HG03460 (cell line): ENCODE results near the gene TBX18.
A peak's percentile ranks its signal among the peaks of the same experiment; 100 is the strongest.

ENCODE experiments used
- ATAC-seq: cut with Tn5 transposase; IDR thresholded peaks from one replicate; pipeline ENCODE4 v1.9.1; 2021; ENCODE audit not compliant: unreplicated experiment

Gene TBX18

GRCh38 chr6:84749181-84749580 is 15.2 kb downstream of the TBX18 start:
- no peak for ATAC-seq

- no peak for ATAC-seq
Observed at GRCh38 chr6:84748376-84748775, 16.0 kb downstream of the TBX18 start.

- ATAC-seq = no peak
Observed at GRCh38 chr6:84743616-84744015, 20.8 kb downstream of the TBX18 start.

DNA sequence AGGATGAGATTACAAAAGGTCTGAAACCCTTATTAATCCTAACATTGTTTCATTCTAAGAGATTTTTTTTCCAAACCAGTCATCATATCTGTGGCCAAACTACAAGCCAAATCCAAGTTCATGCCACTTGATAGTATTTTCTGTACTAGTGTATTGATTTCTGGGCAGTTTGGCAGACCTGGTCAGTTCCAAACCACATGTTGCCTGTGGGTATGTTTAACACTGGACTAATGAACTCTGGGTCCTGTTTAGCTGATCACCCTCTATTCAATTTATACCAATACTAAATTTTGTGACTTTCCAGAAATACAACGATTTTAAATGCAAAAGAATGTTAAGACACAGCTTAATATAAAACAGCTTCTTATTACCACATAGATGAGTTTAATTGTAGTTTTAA is 24.0 kb downstream of the TBX18 start:
- no peak for ATAC-seq

DNA sequence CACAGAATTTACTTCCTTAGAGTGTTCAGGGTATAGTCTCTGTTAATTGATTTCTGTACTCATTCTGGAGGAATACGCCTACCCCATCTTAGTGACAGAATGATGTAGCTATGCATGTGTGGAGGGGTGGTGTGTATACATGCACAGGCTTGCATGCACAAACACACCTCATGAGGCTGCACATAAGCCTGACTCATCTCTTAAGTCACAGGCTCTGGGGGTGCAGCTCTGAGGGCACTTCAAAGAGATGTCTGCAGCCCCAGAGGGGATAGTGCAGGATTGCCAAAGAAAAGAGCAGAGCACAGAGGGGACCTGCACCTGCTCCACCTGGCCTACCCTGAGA is 24.6 kb downstream of the TBX18 start:
- ATAC-seq = no peak

- ATAC-seq = no peak
Observed at GRCh38 chr6:84738996-84739865, 25.2 kb downstream of the TBX18 start.

DNA sequence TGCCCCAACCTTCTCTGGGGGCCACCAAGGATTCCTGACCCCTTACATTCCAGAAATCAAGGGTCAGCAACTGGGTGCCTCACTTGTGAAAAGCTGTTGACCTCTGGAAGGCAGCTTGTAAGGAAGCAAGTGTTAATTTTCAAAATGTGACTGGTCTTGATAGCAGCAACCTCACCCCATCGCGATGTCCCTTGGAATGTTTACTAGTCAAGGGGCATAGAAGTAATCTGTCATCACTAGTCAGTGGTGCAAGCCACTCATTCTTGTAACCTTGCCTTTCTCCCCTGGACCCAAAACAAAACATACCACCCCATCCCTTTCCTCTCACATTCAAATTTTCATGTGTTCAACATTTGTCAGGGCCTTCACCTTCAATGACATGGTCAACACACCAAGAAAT is 30.5 kb downstream of the TBX18 start:
- ATAC-seq = no peak

DNA sequence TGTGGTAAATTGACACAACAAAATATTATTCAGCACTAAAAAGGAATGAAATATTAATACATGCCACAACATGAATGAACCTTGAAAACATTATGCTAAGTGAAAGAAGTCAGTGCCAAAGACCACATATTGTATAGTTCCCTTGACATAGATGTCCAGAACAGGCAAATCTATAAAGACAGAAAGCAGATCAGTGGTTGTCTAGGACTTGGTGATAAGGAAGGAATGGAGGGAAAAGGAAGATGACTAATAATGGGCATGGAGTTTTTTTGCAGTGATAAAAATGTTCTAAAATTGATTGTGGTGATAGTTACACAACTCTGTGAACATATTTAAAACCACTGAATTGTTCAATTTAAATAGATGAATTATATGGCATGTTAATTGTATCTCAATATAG is 32.5 kb downstream of the TBX18 start:
- ATAC-seq = no peak

DNA sequence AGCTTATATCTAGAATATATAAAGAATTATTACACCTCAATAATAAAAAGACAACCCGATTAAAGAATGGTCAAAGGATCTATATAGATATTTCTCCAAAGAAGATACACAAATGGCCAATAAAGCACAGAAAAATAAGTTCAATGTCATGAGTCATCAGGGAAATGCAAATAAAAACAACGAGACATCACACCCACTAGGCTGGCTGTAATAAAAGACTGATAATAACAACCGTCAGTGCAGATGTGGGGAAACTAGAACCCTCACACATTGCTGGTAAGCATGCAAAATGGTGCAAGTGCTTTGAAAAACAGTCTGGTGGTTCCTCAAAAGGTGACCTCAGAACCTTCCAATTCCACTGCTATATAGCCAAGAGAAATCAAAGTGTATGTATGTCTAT is 33.0 kb downstream of the TBX18 start:
- ATAC-seq = no peak

- peak; percentile 57 for ATAC-seq
Observed at GRCh38 chr6:84728602-84729001, 35.8 kb downstream of the TBX18 start.

DNA sequence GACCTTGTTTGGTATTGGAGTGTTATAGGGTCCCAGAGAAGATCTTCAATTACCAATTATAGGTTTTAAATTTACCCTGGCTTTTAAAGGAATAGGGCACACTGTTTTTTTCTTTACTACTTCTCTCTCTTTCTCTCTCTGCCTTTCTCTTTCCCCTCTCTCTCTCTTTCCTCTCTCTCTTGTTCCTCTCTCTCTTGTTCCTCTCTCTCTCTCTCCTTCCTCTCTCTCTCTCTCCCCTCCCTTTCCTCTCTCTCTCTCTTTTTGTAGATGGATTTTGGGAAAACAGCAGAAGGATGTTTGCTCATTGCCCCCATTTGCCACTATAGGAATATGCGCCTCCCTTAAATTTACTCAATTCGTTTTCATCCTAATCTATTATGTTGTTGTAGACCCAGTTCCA is 45.2 kb downstream of the TBX18 start:
- no peak for ATAC-seq

DNA sequence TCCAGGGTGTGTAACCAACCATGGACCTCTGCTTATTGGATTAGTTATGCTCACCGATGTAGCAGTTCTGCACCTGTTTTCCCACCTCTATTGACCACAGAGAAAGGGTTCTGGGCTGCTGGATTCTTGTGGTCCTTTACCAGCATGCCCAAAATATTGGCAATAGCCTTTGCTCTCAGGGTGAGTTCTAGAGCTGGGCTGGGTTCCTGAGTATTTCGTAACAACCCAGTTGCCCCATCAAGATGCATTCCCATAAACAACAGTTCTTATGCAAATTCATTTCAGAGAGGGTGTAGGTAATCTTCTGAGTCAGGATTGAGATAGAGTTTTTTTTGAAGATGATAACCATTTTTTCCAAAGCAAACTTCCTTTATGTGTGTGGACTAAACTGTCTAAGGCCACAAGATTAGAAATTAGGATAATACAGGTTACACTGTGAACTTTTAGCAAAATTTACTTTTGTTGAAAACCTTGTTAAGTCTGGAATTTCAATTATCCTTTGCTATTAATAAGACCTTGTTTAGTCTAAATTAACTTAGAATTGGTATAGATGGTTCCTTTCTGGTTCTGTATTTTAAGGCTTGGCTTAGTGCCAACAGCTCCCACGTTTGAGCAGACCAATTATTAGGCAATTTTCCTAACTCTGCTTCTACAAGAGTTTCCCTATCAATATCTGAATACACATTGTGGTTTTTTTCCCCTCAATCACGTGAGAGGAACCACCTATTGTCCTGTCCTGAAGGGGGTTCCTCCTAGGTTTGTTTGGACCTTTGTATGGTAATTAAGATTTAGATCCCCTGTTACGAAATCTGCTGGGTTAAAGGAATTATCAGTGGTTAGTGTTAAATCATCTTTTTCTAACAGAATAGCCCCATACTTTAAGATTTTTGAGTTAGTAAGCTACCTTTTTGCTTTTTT is 46.1 kb downstream of the TBX18 start:
- no peak for ATAC-seq

GRCh38 chr6:84709121-84709520 is 55.3 kb downstream of the TBX18 start:
- no peak for ATAC-seq

DNA sequence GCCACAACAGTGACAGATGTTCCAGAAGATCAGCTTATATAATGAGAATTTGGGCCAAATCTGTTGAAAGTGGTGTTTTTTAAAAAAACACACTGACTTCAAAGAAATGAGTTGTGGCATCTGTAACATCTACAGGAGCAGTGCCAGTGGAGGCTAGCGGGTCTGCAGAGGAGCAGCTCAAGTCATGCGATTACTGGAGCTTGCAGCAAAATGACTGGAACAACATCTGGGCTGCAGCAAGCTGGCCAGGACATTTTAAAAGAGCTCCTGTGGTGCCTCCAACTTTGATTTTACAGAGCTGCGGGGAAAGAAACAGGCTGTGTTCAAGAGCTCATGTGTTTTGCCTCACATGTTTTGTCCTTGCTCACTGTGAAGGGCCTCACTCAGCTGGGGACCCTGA is 57.2 kb downstream of the TBX18 start:
- ATAC-seq = no peak

DNA sequence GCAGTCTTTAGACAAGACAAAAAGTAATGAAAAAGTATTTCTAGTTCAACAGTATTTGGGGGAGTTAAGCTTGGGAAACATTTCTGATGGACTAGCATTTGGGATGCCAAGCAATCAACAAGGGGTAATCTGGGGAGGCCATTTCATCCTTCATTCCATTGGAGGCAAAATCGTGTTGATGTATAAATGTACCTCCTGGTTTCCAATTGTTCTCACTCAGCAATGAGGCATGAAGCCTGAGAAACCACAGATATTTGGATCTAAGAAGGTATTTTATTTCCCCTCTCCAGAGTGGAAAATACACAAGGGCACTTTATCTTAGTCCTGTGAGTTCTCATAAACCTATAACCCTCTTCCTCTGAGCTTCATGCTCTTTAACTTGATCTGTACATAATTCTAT is 68.2 kb downstream of the TBX18 start:
- no peak for ATAC-seq

- no peak for ATAC-seq
Observed at GRCh38 chr6:84691978-84692623, 72.3 kb downstream of the TBX18 start.

DNA sequence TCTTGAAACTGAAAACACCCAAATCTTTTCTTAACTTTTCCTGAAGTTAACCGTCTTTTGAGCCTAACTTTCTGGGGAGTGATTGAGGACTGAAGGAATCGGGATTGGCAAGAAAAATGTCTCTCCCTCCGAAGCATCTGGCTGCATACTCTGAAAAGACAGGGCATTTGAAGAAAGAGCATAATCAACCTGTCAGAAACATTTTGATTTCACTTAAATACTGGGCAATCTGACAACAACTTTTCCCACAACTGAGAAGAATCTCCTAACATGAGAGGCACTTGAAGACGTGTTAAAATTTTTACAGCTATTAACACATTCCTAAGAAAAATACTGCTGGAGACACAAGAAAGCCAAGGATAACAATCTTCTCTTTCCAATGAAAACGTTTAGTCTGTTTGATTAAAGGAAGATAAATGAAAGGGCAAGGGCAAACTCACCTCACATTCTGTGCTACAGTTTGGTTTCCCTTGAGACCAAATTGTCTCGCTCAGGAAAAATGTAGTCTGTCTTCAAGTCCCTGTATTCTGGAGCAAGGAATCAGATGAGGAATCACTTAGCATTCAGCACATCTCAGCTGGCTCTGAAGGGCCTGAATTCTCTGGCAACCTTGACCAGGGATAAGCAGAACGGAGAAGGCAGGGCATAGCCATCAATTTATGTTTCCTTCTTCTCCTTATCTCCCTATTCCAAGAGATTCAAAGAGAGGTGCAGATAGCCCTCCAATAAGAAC is 76.1 kb downstream of the TBX18 start:
- no peak for ATAC-seq

- no peak for ATAC-seq
Observed at GRCh38 chr6:84687431-84687830, 77.0 kb downstream of the TBX18 start.

GRCh38 chr6:84685983-84686584 is 78.3 kb downstream of the TBX18 start:
- ATAC-seq = no peak

GRCh38 chr6:84681693-84682326 is 82.6 kb downstream of the TBX18 start:
- no peak for ATAC-seq
